Ascending aorta (tissue), 2 donors: Measurements from ENCODE around the gene CACNA2D3. TPM values are rescaled to one million over a fixed set of nuclear protein-coding genes. Genes with fewer than 3 reads are reported as not detected.

Experiments
- DNase-seq, 2 donors: peaks; one replicate each; pipeline ENCODE4 v3.0.0-alpha.2; 2019; ENCODE audit warnings: low spot score in 2 of 2
- H3K27ac ChIP-seq, 2 donors: fragments of 200-600 bp; sonication (generic); one replicate each; pipeline ENCODE4 v1.5.1; 2016 to 2017; ENCODE audit warnings: mild to moderate bottlenecking in 1 of 2
- H3K27me3 ChIP-seq: fragments of 200-600 bp; sonication (generic); one replicate; pipeline ENCODE4 v1.5.1; 2017
- H3K36me3 ChIP-seq, 2 donors: fragments of 200-600 bp; sonication (generic); one replicate each; pipeline ENCODE4 v1.5.1; 2016
- H3K4me1 ChIP-seq, 2 donors: fragments of 200-600 bp; sonication (generic); one replicate each; pipeline ENCODE4 v1.5.1; 2016 to 2017; ENCODE audit warnings: mild to moderate bottlenecking in 1 of 2
- H3K4me3 ChIP-seq, 2 donors: fragments of 200-600 bp; sonication (generic); one replicate each; pipeline ENCODE4 v1.5.1; 2016 to 2017; ENCODE audit warnings: mild to moderate bottlenecking in 1 of 2
- H3K9me3 ChIP-seq, 2 donors: fragments of 200-600 bp; sonication (generic); one replicate each; pipeline ENCODE4 v1.5.1; 2016
- intact Hi-C: fragments of 100-400 bp; cut with DNase I; formaldehyde crosslinking; loops from one replicate; pipeline ENCODE4 v1.15.1; 2023
- total RNA-seq: library from RNA; depleted of rRNA; stranded (reverse); fragments of >200 nt; gene quantifications from one replicate; pipeline ENCODE4 v1.1.0, GENCODE V29; 2016
- TF ChIP-seq, protein P1 (sequence below), 3 experiments: fragments of 200-600 bp in 2 of 3; fragments of 450-650 bp in 1 of 3; sonication (generic) in 2 of 3; IDR thresholded peaks; one replicate each; pipeline ENCODE4 v1.5.1; 2016 to 2019; ENCODE audit warnings: antibody characterized with exemption in 3 of 3, mild to moderate bottlenecking in 1 of 3, moderate library complexity in 1 of 3

Gene CACNA2D3
- total RNA-seq, 1 donor from 2014 or later: not detected

DNA sequence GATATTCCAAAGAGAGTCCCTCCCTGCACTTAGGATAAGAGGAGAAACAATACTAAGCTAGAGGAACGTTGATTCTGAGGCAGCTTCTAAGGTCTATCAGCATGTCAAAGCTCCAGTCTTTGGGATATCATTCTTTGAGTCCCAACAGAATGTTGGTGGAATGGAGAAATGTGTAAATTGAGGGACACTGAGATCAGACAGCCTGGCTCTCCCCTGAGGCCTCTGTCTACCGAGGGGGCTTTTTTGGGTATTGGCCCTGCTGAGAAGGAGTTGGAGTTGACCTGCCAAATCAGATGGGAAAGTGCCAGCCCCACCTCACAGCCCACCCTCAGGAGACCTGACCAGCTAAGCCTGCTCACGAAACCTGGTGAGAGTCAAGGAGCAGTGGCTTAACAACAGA lies 833.1 kb downstream of the CACNA2D3 start:
- H3K4me1 ChIP-seq: no peaks in the 10 kb centered on the region
- intact Hi-C loops: no loop called here
- no peaks in the 10 kb centered on the region for H3K27me3 ChIP-seq
- TF ChIP-seq, protein P1, sequence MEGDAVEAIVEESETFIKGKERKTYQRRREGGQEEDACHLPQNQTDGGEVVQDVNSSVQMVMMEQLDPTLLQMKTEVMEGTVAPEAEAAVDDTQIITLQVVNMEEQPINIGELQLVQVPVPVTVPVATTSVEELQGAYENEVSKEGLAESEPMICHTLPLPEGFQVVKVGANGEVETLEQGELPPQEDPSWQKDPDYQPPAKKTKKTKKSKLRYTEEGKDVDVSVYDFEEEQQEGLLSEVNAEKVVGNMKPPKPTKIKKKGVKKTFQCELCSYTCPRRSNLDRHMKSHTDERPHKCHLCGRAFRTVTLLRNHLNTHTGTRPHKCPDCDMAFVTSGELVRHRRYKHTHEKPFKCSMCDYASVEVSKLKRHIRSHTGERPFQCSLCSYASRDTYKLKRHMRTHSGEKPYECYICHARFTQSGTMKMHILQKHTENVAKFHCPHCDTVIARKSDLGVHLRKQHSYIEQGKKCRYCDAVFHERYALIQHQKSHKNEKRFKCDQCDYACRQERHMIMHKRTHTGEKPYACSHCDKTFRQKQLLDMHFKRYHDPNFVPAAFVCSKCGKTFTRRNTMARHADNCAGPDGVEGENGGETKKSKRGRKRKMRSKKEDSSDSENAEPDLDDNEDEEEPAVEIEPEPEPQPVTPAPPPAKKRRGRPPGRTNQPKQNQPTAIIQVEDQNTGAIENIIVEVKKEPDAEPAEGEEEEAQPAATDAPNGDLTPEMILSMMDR (IDR thresholded peaks at IDR 0.05): no peak
- H3K4me3 ChIP-seq: no peak overlapping the region
- H3K27ac ChIP-seq: no peak overlapping the region
- DNase-seq: no peak
- no peaks in the 10 kb centered on the region for H3K9me3 ChIP-seq
- no peaks in the 10 kb centered on the region for H3K36me3 ChIP-seq

DNA sequence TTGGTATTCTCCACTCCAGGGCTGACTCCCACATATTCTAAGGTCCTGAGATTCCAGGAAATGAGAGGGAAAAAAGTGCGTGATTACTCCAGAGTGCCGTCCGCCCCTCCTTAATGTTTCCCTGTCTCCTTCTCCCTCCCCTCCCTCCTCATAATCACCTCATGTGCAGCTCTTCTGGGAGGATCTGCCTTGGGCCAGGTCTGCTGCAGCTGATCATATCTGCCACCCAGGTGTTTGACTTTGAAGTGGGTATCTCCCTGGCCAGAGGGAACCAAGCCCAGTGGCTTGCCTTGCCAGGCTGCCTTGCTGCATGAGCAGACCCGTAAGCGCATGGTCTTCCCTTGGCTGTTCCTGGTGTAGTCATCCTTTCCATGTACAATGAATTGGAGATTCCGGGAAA lies 833.6 kb downstream of the CACNA2D3 start:
- intact Hi-C loops: no loop called here
- H3K9me3 ChIP-seq: no peaks in the 10 kb centered on the region
- H3K4me3 ChIP-seq: no peak overlapping the region
- H3K36me3 ChIP-seq: no peaks in the 10 kb centered on the region
- DNase-seq: no peak
- H3K4me1 ChIP-seq: no peaks in the 10 kb centered on the region
- no peak overlapping the region for H3K27ac ChIP-seq
- no peaks in the 10 kb centered on the region for H3K27me3 ChIP-seq
- TF ChIP-seq, protein P1 (IDR thresholded peaks at IDR 0.05): no peak

DNA sequence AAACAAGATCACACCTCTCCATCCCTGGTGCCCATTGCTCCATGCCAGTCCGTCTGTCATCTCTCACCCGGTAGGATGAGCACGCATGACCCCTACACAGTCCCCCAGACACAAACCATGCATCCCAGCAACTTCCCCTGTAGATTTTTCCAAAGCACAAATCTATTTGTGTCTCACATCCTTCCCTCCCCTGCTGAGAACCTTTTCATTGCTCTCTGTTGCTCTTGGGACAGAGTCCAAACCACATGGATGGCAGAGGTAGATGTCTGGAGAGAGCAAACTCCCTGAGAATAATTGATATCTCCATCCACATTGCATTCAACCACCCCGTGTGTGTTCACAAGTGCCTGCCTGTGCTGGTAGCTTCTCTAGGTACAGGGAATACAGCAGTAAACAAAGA lies 835.4 kb downstream of the CACNA2D3 start:
- intact Hi-C loops: no loop called here
- TF ChIP-seq, protein P1 (IDR thresholded peaks at IDR 0.05): no peak
- Histone ChIP-seq H3K4me3 (no peak overlapping the region), H3K27me3 (no peaks in the 10 kb centered on the region), H3K36me3 (no peaks in the 10 kb centered on the region), H3K9me3 (no peaks in the 10 kb centered on the region), H3K27ac (no peak overlapping the region), H3K4me1 (no peaks in the 10 kb centered on the region)
- DNase-seq: no peak

DNA sequence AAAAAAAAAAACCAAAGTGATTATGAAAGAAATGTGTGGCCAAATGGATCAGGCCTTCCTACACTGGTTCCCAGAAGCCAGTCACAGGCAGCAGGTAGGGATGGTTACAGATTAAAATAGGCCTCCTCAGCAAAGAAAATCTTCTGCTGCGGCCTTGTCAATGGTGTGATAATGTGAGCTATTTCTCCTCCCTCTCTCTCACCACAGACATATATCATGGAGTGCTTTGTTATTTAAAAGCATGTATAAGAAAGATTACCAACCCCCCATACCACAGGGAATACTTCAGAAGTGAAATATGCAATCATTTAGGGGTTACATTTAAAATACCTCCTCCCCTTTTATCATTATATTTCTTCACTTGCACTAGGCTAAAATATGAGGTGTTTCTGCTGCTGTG lies 837.7 kb downstream of the CACNA2D3 start:
- intact Hi-C loops: no loop called here
- Histone ChIP-seq H3K36me3 (no peaks in the 10 kb centered on the region), H3K27ac (no peak overlapping the region), H3K27me3 (no peaks in the 10 kb centered on the region), H3K9me3 (no peaks in the 10 kb centered on the region), H3K4me3 (no peak overlapping the region), H3K4me1 (no peaks in the 10 kb centered on the region)
- DNase-seq: no peak
- TF ChIP-seq, protein P1 (IDR thresholded peaks at IDR 0.05): no peak

DNA sequence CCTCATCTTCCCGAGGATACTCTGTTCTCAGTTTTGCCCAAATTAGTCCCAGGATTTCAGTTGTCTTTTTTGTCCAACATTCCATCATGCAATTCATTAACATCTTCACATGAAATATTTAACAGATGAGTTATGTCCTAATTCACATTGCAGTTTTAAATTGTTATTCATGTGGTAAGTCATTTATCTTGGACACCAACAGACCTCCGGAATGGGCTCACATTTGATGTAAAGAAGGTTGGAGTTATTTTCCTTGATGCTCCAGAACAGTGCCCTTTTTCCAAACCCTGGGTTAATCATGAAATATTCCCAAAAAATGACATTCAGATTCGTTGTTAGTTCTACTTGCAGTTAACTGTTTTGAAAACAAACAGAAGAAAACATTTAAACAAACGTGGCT lies 838.3 kb downstream of the CACNA2D3 start:
- no peaks in the 10 kb centered on the region for H3K36me3 ChIP-seq
- H3K9me3 ChIP-seq: no peaks in the 10 kb centered on the region
- TF ChIP-seq, protein P1 (IDR thresholded peaks at IDR 0.05): no peak
- no peak for DNase-seq
- no peak overlapping the region for H3K27ac ChIP-seq
- H3K4me3 ChIP-seq: no peak overlapping the region
- H3K4me1 ChIP-seq: no peaks in the 10 kb centered on the region
- H3K27me3 ChIP-seq: no peaks in the 10 kb centered on the region
- intact Hi-C loops: no loop called here

DNA sequence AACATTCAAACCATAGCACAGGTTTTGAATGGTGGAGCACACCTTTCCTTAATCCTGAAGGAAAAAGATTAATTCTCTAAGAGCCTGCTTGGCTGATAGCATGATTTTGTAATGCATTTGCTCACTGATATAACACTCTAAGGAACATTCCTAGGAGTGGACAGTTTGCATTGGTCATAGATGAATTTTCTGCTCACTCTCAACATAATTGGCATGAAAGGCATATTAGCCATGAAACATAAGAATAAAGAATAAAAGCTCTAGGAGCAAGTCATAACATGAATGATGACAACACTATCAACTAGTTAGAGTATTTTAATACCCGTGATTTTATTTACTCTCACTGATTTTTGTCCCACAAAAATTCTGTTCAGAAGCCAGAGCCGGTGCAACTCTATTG lies 839.8 kb downstream of the CACNA2D3 start:
- no peak for DNase-seq
- TF ChIP-seq, protein P1 (IDR thresholded peaks at IDR 0.05): no peak
- Histone ChIP-seq H3K27ac (no peak overlapping the region), H3K9me3 (no peaks in the 10 kb centered on the region), H3K36me3 (no peaks in the 10 kb centered on the region), H3K4me3 (no peak overlapping the region), H3K27me3 (no peaks in the 10 kb centered on the region), H3K4me1 (no peaks in the 10 kb centered on the region)
- intact Hi-C loops: no loop called here
